PFSK-1 (cell line): Measurements from ENCODE around the gene AUTS2.

ENCODE experiments used
- FOXP2 ChIP-seq: optimal IDR thresholded peaks from 2 replicates; pipeline ENCODE3; 2011; ENCODE audit warnings: borderline replicate concordance, control low read depth, inconsistent platforms; ENCODE audit not compliant: insufficient read depth; ENCODE audit errors: extremely low read length, extremely low read depth
- POLR2AphosphoS5 ChIP-seq: IDR thresholded peaks from 2 replicates; pipeline ENCODE4 v1.6.1; 2012; ENCODE audit warnings: low read depth, mild to moderate bottlenecking, control low read depth, low read length, moderate library complexity
- TAF1 ChIP-seq: IDR thresholded peaks from 2 replicates; pipeline ENCODE4 v1.6.1; 2012; ENCODE audit warnings: low read length, control low read depth, borderline replicate concordance; ENCODE audit not compliant: insufficient read depth
- TF ChIP-seq, protein P1 (sequence below), 2 experiments: IDR thresholded peaks; 2 replicates each; pipeline versions ENCODE4 v1.6.1 to v1.8.0; 2011 to 2012; ENCODE audit warnings: low read depth in 2 of 2, low read length in 2 of 2, control low read depth in 1 of 2, inconsistent platforms in 1 of 2, mild to moderate bottlenecking in 1 of 2, moderate library complexity in 1 of 2; ENCODE audit not compliant: insufficient read depth in 1 of 2

DNA sequence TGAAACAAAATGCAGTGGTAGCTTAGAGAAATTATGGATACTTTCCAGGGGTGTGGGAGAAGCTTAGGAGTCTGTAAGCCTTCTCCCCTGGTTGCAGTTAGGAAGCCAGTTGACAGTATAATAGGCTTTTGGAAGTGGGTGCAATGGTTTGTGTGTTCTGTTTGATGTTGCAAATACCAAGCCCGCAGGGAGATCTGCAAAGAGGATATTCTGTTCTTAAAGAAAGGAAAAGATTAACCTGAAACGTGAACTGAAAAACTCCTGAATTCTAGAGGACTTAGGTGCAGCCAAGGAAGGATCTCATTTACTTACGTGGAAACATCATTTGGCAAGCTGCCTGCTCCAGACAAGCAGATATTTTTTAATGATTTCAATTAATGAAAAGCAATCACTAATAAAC is 496.6 kb downstream of the AUTS2 start:
- TF ChIP-seq, protein P1, sequence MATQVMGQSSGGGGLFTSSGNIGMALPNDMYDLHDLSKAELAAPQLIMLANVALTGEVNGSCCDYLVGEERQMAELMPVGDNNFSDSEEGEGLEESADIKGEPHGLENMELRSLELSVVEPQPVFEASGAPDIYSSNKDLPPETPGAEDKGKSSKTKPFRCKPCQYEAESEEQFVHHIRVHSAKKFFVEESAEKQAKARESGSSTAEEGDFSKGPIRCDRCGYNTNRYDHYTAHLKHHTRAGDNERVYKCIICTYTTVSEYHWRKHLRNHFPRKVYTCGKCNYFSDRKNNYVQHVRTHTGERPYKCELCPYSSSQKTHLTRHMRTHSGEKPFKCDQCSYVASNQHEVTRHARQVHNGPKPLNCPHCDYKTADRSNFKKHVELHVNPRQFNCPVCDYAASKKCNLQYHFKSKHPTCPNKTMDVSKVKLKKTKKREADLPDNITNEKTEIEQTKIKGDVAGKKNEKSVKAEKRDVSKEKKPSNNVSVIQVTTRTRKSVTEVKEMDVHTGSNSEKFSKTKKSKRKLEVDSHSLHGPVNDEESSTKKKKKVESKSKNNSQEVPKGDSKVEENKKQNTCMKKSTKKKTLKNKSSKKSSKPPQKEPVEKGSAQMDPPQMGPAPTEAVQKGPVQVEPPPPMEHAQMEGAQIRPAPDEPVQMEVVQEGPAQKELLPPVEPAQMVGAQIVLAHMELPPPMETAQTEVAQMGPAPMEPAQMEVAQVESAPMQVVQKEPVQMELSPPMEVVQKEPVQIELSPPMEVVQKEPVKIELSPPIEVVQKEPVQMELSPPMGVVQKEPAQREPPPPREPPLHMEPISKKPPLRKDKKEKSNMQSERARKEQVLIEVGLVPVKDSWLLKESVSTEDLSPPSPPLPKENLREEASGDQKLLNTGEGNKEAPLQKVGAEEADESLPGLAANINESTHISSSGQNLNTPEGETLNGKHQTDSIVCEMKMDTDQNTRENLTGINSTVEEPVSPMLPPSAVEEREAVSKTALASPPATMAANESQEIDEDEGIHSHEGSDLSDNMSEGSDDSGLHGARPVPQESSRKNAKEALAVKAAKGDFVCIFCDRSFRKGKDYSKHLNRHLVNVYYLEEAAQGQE (IDR thresholded peaks at IDR 0.05; ENCODE audit: insufficient read depth in 1 of 2, low read depth in 2 of 2, low read length in 2 of 2) = no peak
- TF ChIP-seq POLR2AphosphoS5 (no peak), FOXP2 (no peak), TAF1 (no peak)
